AG09319 (cell line): ENCODE data around the gene ITPKB.

Experiments used
- DNase-seq: peaks from one replicate; pipeline ENCODE4 v3.0.0-alpha.2; 2010; ENCODE audit warnings: low read depth; ENCODE audit errors: extremely low read depth
- CTCF ChIP-seq: IDR thresholded peaks from 2 replicates; pipeline ENCODE4 v1.5.1; 2011; ENCODE audit warnings: low read depth, mild to moderate bottlenecking, inconsistent platforms, low read length, moderate library complexity

Gene ITPKB

GRCh38 chr1:226695335-226695900 lies 43.7 kb downstream of the ITPKB start:
- no peak for TF ChIP-seq CTCF
- DNase-seq = no peak

- no peak for TF ChIP-seq CTCF
- no peak for DNase-seq
Observed at GRCh38 chr1:226692823-226693222, 46.3 kb downstream of the ITPKB start.

- no peak for DNase-seq
- no peak for TF ChIP-seq CTCF
Observed at GRCh38 chr1:226692051-226692792, 46.9 kb downstream of the ITPKB start.

GRCh38 chr1:226691247-226691646 lies 47.8 kb downstream of the ITPKB start:
- no peak for TF ChIP-seq CTCF
- DNase-seq = no peak

- DNase-seq = no peak
- no peak for TF ChIP-seq CTCF
Observed at GRCh38 chr1:226690460-226690982, 48.6 kb downstream of the ITPKB start.

- DNase-seq = no peak
- no peak for TF ChIP-seq CTCF
Observed at GRCh38 chr1:226688808-226689207, 50.3 kb downstream of the ITPKB start.

GRCh38 chr1:226688056-226688748 lies 50.9 kb downstream of the ITPKB start:
- no peak for TF ChIP-seq CTCF
- no peak for DNase-seq
